C4-2B (cell line): ENCODE results near the gene EXOC3L1.

Experiments used
- H3K27ac ChIP-seq: fragments of 450-650 bp; 2 replicates; pipeline ENCODE4 v1.5.1; 2017
- CTCF ChIP-seq: fragments of 450-650 bp; conservative IDR thresholded peaks from 2 replicates; pipeline ENCODE4 v1.5.1; 2017; ENCODE audit warnings: mild to moderate bottlenecking
- ZFX ChIP-seq: fragments of 450-650 bp; IDR thresholded peaks from 2 replicates; pipeline ENCODE4 v1.6.1; 2017

The EXOC3L1 gene

GRCh38 chr16:67158637-67159600, 31.0 kb downstream of the EXOC3L1 start:
- H3K27ac ChIP-seq = peak overlapping the region; percentile 90
- no peak for TF ChIP-seq ZFX
- no peak for TF ChIP-seq CTCF

DNA sequence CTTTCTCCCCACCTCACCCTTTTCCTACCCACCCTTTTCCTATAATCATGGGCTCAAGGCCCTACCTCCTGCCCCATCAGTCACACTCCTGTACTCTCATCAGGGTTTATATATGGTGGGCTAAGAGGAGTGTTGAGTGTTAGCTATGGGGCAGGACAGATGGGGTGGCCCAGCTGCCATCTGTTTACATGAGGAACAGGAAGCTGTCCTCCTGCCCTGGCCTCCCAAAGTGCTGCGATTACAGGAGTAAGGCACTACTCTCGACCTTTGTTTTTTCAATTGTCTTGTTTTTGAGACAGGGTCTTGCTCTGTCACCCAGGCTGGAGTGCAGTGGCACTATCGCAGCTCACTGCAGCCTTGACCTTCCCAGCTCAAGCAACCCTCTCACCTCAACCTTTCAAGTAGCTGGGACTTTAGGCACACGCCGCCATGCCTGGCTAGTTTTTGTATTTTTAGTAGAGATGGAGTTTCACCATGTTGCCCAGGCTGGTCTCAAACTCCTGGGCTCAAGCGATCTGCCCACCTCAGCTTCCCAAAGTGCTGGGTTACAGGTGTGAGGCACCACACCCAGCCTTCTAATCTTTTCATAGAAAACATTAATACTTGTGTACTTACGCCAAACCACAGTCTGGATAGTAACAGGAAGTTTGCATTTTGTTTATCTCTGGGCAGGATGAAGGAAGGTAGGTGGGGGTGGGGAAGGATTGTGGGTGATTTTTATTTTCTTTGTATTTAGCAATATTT, 31.9 kb downstream of the EXOC3L1 start:
- peak overlapping the region; percentile 6; the same call in 1 of the 2 replicates for H3K27ac ChIP-seq
- TF ChIP-seq ZFX (no peak), CTCF (no peak)

- TF ChIP-seq CTCF (no peak), ZFX (no peak)
- H3K27ac ChIP-seq = no peak overlapping the region
These were observed 32.7 kb downstream of the EXOC3L1 start for GRCh38 chr16:67157106-67157748.

GRCh38 chr16:67156143-67156844, 33.6 kb downstream of the EXOC3L1 start:
- no peak overlapping the region for H3K27ac ChIP-seq
- no peak for TF ChIP-seq CTCF
- TF ChIP-seq ZFX = no peak

DNA sequence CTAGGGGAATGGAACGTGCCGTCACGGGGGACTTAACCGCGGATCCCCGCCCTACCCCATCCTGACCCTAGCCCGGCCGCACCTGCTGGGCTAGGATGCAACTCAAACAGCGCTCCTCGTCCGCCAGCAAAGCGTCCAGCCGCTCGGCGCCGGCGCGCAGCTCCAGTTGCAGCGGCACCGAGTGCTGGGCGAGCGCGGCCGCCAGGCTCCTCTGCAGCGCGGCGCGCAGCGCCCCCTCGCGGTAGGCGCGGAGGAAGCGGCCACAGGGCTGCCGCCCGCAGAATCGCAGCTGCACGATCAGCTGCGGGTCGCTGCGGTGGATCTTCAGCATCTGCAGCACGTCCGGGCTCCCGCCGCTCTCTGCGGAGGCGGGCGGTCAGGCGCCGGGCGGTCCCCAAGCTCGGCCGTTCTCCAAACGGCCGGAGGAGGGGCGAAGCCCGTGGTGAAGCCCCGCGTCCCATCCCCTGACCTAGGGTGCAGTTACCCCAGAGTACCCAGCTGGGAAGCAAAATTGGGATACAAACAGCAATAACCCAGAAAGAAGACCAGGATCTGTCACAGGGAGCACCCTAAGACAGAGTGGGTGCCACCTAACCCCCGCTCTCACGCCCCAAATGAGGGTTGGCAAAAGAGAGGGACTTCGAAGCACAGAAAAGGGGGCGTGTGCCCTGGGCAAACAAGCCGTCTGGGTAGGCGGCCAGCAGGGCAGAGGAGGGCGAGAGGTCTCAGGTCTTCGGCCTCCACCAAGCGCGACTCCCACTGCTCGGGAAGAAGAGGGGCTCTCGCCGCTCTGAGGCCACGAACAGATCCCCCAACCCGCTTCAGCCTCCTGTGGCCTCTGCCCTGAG, 34.4 kb downstream of the EXOC3L1 start:
- no peak overlapping the region for H3K27ac ChIP-seq
- TF ChIP-seq ZFX (no peak), CTCF (peak; percentile 99)

DNA sequence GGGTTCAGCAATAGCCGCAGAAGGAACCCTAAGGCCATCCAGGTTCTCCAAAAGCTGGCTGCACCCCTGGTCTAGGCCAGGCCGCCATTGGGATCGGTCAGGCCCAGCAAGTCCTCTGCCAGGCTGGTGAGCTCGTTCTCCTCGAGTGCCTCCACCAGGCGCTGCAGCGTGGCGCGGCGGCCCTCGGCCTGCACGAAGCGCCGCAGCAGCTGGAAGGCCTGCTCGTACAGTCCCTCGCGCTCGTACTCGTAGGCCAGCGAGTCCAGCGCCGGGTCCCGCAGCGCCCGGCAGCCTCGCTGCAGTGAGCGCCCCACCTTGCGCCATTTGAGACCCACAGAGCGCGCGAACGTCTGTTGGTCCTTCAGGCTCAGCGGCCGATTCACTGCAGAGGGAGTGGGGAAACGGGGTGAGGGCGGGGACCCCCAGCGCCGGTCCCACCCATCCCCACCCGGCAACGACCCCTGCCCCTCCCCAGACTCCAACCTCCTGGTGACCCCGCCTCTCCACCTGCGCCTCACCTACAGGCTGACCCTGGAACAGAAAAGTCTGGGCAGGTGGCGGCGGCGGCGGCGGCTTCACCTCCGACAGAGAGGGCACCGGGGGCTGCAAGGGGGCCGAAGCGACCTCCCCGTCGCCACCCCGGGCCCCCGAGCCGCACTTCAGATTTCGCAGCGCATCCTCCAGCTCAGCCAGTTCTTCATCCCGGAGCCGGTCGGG, 35.2 kb downstream of the EXOC3L1 start:
- no peak for TF ChIP-seq ZFX
- TF ChIP-seq CTCF = no peak
- no peak overlapping the region for H3K27ac ChIP-seq
